ENCODE data around the gene IPPK.

DNA sequence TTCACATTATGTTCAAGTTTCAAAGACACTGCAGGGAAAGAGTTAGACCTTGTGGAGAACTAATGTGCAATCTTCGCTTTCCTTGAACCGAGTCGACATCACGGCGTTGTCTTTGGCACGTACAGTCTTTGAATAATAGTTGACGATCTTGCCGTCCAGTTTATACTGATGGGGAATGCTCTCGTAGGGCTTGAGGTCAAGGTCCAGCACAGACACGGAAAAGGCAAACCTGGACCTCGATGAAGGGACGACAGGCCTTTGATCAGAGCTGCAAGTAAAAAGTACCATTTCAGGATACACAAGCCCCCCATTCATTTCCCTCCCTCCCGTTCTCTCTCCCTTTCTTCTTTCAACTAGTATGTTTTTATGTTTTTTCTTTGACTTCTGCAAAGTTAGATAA lies 54.1 kb downstream of the IPPK start:
- TF ChIP-seq POLR2A (IDR thresholded peaks at IDR 0.05), result no peak
- no peak for TF ChIP-seq POLR2AphosphoS5 (IDR thresholded peaks at IDR 0.05)
